ENCODE measurements around the gene MAB21L4. TPM values are rescaled to one million over a fixed set of nuclear protein-coding genes. Genes with fewer than 3 reads are reported as not detected.

The MAB21L4 gene
- total RNA-seq, 1 experiment from 2014 or later = not detected

DNA sequence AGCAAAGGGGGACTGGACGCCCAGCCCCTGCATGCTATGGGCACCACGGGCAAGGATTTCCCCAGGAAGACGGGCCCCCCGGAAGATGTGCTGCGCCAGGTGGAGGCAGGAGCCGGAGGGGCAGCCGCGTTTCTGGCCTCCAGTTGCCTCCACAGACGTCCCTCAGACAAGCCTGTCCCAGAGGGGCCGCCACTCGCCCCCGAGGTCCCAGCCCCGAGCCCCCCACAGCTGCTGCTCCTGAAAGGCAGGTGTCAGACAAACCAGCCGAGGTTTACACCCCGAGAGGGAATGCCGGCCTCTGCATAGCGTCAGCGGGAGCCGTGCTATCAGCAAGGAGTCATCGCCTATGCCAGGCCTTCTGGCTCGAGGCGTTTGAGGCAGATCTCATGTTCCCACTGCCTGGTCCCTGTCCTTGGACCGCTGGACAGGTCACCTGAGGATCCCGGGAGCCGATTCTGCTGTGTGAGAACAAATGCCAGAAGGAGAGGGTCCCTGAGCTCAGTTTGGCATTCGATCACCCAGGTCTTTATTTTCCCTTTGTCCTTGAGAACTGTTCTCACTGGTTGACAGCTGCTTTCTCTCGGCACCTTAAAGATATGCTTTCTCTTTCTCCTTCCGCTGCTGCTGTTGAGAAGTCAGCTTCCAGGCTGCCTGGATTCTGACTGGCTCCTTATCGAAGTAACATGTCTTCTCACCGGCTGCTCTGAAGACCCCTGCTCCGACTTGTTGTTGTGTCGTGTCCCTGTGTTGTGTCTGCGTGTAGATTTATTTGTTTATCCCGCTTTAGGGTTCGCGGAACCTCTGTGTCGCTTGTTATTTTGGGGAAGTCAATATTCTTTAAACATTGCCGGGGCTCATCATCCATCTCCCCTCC, 30.8 kb upstream of the MAB21L4 start:
- BruUV-seq (replicated peaks) = no TSS peak
- no peak overlapping the region for H3K9ac ChIP-seq (ENCODE audit: low read length)
- peaks cover 0 to 5% of the 10 kb centered on the region in 2 experiments; a peak in 2 of 4 replicates for H3K4me1 ChIP-seq (ENCODE audit: control insufficient read depth in 1 of 2, insufficient read depth in 2 of 2, low read length in 2 of 2)
- no peaks in the 10 kb centered on the region for H4K20me1 ChIP-seq (ENCODE audit: insufficient read depth)
- DNase-seq (ENCODE audit: low read depth, low spot score) (no peak), ATAC-seq (no peak)
- no peaks in the 10 kb centered on the region for H3K9me3 ChIP-seq (ENCODE audit: control insufficient read depth in 1 of 2, insufficient read depth in 1 of 2, low read depth in 1 of 2, low read length in 2 of 2)
- H2AFZ ChIP-seq (ENCODE audit: low read depth, low read length, poor library complexity, severe bottlenecking) = no peak overlapping the region
- intact Hi-C loops (cut with micrococcal nuclease) = no loop called here
- H3K4me2 ChIP-seq (ENCODE audit: low read length) = no peak overlapping the region
- no peak overlapping the region for H3K27ac ChIP-seq (ENCODE audit: low read depth, low read length)
- CTCF ChIA-PET = interaction anchor here (2.6 kb wide), 1 partner anchor 12 kb away, joined by 6 read pairs; no protein-coding TSS in a partner anchor
- no peaks in the 10 kb centered on the region for H3K36me3 ChIP-seq (ENCODE audit: control insufficient read depth in 1 of 2, insufficient read depth in 2 of 2, low read length in 2 of 2)
- POLR2A ChIA-PET = interaction anchor here (0.6 kb wide), 1 partner anchor 181 kb away, joined by 3 read pairs; no protein-coding TSS in a partner anchor
- H3K27me3 ChIP-seq (ENCODE audit: insufficient read depth, low read length) = no peaks in the 10 kb centered on the region
- H3K79me2 ChIP-seq (ENCODE audit: insufficient read depth, low read length) = no peaks in the 10 kb centered on the region
- TF ChIP-seq RAD21 (IDR thresholded peaks at IDR 0.05; ENCODE audit: low read depth) (no peak), POLR2AphosphoS5 (IDR thresholded peaks at IDR 0.05; ENCODE audit: low read depth, low read length) (no peak), EZH2 (IDR thresholded peaks at IDR 0.05) (no peak), FOSL1 (IDR thresholded peaks at IDR 0.05; ENCODE audit: low read depth) (no peak), POLR2A (IDR thresholded peaks at IDR 0.05; ENCODE audit: borderline replicate concordance, extremely low read depth, insufficient read depth, insufficient read length) (no peak), YY1 (IDR thresholded peaks at IDR 0.05; ENCODE audit: extremely low read depth, insufficient replicate concordance, low read depth, low read length) (no peak), SP1 (IDR thresholded peaks at IDR 0.05; ENCODE audit: low read depth) (no peak), CBX3 (IDR thresholded peaks at IDR 0.05; ENCODE audit: low read depth) (no peak)
- TF ChIP-seq, protein P1, sequence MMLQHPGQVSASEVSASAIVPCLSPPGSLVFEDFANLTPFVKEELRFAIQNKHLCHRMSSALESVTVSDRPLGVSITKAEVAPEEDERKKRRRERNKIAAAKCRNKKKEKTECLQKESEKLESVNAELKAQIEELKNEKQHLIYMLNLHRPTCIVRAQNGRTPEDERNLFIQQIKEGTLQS (IDR thresholded peaks at IDR 0.05) = no peak
- RAD21 ChIA-PET (ENCODE audit: low non-redundant PET in 1 of 2, low total read pairs in 2 of 2, uncharacterized antibody in 2 of 2, unreplicated experiment in 2 of 2) = no interaction called here
- no peaks in the 10 kb centered on the region for H3K9me2 ChIP-seq (ENCODE audit: insufficient read depth)
- no peak overlapping the region for H3K4me3 ChIP-seq (replicated peaks in 1 of 2; ENCODE audit: low read depth in 1 of 2, low read length in 2 of 2)
